CD4-positive, alpha-beta T cell treated with Interleukin-4 for 4 hours (primary cell): Measurements from ENCODE around the gene RALGPS1.
"Not testable (repeated sequence)": the region's sequence is repeated elsewhere in the genome, so short reads cannot be mapped to it uniquely, and the experiment has no call there.

Experiments
- DNase-seq: peaks from one replicate; pipeline ENCODE4 v3.0.0-alpha.2; 2020

Gene RALGPS1

DNA sequence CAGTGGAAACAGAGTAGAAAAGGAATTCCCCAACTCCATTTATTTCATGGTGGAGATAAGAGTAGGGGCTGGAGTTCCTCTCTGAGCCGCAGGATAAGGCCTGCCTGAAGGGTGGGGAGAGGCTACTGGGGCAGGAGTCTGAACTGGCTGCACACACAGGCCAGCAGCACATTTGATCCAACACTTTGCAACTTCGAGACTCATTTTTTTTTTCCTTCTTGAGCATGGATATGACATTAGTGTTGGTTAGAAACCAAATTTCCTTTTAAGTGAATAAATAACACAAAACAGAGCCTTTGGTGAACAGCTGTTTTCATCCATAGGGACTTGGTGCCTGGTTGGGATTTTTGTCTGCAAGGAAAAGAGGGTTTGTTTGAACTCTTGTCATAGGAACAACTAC lies 76.6 kb downstream of the RALGPS1 start:
- DNase-seq = no peak

DNA sequence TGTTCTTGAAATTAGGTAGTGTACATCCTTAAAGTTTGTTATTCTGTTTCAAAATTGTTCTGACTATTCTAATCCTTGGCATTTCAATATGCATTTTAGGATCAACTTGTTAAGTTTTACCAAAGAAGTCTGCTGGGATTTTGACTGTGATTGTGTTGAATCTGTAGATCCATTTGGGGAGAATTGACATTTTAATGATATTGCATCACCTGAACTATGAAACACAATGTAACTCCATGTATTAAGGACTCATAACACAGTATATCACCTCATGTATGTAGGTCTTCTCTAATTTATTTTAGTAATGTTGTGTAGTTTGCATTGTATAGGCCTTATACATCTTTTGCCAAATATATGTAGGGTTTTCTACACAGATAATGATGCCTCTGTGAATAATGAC lies 77.8 kb downstream of the RALGPS1 start:
- no peak for DNase-seq

DNA sequence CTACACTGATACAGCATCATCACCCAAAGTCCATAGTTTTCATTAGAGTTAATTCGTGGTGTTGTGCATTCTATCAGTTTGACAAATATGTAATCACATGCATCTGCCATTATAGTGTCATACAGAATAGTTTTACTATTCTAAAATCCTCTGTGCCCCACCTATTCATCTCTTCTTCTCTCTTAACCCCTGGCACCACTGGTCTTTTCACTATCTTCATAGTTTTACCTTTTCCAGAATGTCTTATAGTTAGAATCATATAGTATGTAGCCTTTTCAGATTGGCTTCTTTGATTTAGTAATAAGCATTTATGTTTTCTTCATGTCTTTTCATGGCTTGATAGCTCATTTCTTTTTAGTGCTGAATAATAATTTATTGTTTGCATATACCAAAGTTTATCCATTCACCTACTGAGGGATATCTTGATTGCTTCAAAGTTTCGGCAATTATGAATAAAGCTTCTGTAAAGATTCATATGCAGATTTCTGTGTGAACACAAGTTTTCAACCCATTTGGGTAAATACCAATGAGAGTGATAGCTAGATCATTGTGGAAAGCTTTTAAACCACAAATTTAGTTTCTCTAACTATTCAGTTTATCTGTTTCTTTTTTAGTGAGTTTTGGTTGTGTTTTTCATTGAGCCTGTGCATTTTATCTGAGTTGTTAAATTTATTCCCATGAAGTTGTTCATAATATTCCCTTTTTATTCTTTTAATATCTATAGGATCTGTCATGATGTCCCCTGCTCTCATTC lies 84.9 kb downstream of the RALGPS1 start:
- no peak for DNase-seq

DNA sequence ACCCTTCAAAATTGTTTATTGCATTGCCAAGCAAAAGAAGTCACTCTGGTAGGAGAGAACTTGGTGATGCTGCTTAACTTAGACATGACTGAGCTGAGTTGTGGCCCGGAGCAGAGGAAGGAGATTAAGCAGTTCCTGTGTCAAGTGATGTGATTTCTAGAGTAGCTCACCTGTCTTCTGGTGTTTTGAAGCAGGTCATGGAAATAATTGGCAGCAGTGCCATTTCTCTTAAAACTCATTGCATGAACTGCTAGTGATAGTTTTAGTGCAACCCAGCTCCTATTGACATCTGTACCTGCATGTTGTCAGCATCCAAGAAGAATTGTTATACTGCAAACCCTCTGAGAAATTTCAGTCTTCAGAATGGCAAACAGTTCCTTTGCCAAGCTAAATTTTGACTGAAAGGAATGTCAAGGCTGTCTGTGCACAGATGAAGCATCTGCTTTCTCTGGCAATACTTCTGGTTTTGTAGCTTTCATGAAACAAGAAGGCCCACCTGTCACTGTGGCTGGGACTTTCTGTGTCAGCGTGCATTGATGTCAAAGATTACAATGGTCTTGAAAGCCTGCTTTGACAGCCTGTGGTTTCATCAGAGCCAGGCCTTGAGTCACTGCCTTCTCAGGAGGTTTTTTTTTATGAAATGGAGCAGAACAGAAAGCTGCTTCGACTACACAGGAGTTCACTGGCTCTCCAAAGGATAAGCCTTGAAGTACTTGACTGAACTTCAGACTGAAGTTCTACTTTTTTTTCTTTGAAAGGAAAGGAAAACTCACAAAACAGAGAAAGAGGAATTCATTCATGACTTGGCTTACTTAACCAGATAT lies 90.6 kb downstream of the RALGPS1 start:
- peak; percentile 80 for DNase-seq

DNA sequence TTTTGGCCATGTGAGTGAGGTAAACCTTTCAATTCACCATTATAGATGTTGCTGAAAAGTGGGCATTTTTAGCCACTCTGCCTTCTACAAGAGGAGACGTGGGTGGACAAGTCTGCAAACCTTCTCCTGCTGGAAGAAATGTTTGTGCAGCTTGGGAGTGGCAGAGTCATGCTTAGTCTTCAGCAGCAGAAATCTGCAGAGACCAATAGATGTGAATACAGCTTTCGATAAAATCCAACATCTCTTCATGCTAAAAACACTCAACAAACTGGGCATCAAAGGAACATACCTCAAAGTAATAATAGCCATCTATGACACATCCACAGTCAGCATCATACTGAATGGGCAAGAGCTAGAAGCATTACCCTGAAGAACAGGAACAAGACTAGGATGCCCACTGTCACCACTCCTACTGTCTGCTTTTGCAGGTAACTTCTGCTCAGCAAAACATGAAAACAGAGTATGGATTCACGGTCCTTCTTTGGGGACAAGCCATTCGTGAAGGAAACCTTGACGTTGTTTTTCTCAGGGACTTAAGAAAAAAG lies 91.3 kb downstream of the RALGPS1 start:
- no peak for DNase-seq

DNA sequence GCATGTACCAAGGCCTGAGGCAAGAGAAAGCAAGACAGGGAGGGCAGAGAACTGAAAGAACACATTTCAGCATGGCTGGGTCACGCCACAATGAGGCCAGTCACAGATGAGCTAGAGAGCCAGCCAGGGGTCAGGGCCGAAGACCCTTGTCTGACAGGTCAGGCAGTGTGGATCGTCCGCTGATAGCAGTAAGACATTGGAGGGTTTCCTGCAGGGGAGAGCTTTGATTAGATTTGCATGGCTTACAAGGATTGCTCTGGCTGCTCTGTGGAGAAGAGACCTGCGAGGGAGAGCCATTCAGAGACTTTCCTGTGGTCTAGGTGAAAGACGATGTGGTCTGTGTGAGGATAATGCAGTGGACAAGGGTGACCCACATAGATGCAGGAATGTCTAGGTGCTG lies 93.1 kb downstream of the RALGPS1 start:
- no peak for DNase-seq

- no peak for DNase-seq
Measured at GRCh38 chr9:127008076-127008475, 93.5 kb downstream of the RALGPS1 start.

GRCh38 chr9:127011772-127012171 lies 97.2 kb downstream of the RALGPS1 start:
- DNase-seq = no peak

GRCh38 chr9:127012250-127012649 lies 97.7 kb downstream of the RALGPS1 start:
- no peak for DNase-seq

- DNase-seq = no peak
Measured at GRCh38 chr9:127013597-127013996, 99.0 kb downstream of the RALGPS1 start.

DNA sequence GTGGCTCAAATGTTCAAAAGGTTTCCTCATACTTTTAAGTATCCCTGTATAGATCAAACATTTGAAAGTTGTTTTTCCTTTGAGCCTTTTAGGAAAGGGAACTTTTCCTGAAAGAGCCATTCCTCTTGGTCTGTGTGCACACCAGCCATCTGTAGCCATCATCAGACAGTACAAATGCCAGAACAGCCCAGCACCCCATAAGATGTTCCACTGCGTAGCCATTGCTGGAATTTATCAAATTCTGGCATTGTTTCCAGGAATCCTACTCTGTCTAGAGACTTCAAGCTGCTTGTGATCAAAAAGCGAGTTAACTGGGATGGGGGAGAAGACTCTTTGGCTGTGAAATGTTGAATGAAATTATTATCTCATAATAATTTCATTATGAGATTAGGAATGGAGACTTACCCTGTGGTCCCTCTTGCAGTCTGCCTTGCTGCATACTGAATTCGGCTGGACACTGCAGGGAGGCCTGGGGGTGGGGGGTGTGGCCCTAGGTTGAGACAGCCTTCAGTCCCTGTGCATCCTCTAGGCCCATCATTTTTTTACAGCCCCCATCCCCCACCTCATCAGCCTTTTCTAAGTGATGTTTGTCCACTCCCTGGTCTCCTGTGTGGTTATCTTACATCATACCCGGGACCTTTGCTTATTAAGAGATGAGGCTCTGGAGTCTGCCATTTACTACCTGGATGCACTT lies 99.8 kb downstream of the RALGPS1 start:
- DNase-seq = no peak

- no peak for DNase-seq
Measured at GRCh38 chr9:127014910-127015540, 100.4 kb downstream of the RALGPS1 start.

DNA sequence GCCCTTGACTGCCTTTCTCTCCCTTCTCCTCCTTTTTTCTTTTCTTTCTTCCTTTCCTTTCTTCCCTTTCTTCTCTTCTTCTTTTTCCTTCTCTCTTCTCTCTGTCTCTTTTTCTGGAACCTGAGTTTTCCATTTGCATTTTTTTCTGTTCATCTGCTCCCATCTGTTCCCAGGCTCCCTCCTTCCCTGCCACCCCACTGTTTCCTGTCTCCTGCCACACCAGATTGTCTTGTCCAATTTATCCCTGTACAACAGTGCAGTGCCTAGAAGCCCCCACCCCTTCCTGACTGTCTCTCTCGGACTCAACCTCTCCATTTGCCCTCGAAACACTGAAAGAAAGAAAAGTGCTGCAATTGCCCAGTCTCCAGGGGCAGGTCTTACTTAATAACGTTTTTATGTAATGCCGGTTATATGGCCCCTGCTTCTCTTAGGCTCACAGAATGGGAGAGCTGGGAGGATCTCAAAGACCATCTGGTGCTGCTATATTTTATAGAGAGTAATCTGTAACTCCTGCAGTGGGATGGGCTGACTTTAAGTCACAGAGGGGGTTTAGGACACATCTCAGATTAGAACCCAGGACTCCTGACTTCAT lies 101.4 kb downstream of the RALGPS1 start:
- no peak for DNase-seq

- DNase-seq = not testable (repeated sequence)
Measured at GRCh38 chr9:127017979-127018378, 103.4 kb downstream of the RALGPS1 start.

DNA sequence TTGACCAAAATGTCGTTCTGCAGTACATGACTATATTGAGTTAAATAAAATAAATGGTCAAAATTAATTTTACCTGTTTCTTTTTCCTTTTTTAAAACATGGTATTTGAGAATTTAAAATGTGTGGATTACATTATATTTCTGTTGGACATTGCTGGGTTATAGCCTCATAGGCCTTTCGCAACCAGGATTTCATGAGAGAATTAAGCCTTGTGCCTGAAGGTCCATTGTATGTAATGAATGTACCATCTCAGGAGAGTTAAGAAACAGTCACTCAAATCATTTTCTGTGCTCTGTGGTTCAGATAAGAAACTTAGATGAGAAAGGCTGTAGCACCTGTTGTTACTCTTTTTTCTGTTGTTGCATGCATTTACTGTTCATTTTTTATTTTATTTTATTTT lies 104.4 kb downstream of the RALGPS1 start:
- DNase-seq = no peak

DNA sequence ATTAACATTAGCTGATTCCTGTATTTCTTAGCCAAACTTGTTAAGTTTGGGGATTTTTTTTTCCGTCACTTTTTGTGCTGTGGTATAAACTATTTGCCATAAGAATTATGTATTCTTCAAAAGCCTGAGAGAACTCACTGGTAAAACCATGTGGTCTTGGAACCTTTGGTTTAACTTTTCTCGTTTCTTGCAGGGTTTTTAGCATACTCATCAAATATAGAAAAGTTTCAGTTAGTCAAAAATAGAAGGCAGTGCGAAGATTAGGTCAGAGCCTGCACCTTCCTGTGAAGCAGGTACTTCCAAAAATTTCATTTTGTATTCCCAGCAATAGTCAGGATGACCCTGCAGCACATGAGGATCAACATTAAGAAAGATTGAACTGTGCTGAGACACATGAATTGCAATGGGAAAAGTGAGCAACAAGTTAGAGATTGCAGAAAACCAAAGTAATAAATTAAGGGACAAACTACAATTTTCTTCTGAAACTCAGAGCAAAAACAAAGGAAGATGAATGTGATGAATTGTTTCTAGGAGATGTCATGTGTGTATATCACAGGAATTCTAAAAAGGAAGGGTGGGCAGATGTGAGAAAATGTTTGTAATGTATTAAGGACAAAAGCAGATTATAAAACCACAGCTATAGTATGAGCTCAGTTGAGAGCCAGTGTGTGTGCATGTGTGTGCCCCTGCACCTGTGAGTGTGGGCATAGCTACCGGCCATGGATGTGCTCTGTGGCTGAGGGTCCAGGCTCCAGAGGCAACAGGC lies 105.6 kb downstream of the RALGPS1 start:
- no peak for DNase-seq

- DNase-seq = no peak
Measured at GRCh38 chr9:127020802-127021078, 106.2 kb downstream of the RALGPS1 start.

GRCh38 chr9:127021664-127022363 lies 107.2 kb downstream of the RALGPS1 start:
- no peak for DNase-seq

- DNase-seq = no peak
Measured at GRCh38 chr9:127022913-127023660, 108.5 kb downstream of the RALGPS1 start.

GRCh38 chr9:127025042-127025441 lies 110.5 kb downstream of the RALGPS1 start:
- no peak for DNase-seq

DNA sequence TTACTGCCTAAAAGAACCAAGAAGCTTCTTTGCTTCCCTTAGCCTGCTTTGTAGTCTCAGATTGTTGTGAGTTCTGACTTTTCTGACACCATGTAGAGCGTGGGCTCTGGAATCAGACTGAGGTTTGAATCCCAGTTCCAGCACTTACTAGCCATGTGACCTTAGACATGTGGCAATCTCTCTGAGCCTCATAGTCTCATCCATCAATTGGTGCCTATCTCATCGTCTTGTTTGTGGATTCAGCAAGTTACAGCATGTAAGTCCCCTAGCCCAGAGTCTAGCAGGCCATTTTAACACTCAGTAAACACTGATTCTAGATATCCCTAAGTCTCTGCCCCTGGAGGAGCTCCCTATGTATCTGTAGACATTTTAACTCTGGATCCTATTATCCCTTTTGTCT lies 113.1 kb downstream of the RALGPS1 start:
- DNase-seq = no peak
